Kidney epithelial cell (primary cell): Measurements from ENCODE around the gene SERPIND1. TPM values are rescaled to one million over a fixed set of nuclear protein-coding genes. Genes with fewer than 3 reads are reported as not detected.
A peak's percentile ranks its signal among the peaks of the same experiment; 100 is the strongest.

ENCODE experiments used
- DNase-seq: peaks from one replicate; pipeline ENCODE4 v3.0.0-alpha.2; 2010; ENCODE audit warnings: low read depth
- H3K27me3 ChIP-seq: 2 replicates; pipeline ENCODE4 v1.6.0; 2011; ENCODE audit warnings: low read length; ENCODE audit not compliant: control insufficient read depth, insufficient read depth
- H3K36me3 ChIP-seq: 2 replicates; pipeline ENCODE4 v1.5.1; 2011; ENCODE audit warnings: low read length; ENCODE audit not compliant: control insufficient read depth, insufficient read depth
- H3K4me3 ChIP-seq: 2 replicates; pipeline ENCODE4 v1.5.1; 2011; ENCODE audit warnings: low read depth, mild to moderate bottlenecking, control low read depth, low read length
- CTCF ChIP-seq: IDR thresholded peaks from 2 replicates; pipeline ENCODE4 v1.5.1; 2011; ENCODE audit warnings: mild to moderate bottlenecking, moderate library complexity, low read length, control low read depth, inconsistent platforms; ENCODE audit not compliant: insufficient read depth, poor library complexity, severe bottlenecking
- total RNA-seq: library from RNA; depleted of rRNA; stranded (reverse); fragments of >200 nt; gene quantifications from 2 replicates; pipeline ENCODE4 v1.2.3, GENCODE V29; 2015

SERPIND1 gene
- total RNA-seq, 1 donor from 2014 or later: not detected

DNA sequence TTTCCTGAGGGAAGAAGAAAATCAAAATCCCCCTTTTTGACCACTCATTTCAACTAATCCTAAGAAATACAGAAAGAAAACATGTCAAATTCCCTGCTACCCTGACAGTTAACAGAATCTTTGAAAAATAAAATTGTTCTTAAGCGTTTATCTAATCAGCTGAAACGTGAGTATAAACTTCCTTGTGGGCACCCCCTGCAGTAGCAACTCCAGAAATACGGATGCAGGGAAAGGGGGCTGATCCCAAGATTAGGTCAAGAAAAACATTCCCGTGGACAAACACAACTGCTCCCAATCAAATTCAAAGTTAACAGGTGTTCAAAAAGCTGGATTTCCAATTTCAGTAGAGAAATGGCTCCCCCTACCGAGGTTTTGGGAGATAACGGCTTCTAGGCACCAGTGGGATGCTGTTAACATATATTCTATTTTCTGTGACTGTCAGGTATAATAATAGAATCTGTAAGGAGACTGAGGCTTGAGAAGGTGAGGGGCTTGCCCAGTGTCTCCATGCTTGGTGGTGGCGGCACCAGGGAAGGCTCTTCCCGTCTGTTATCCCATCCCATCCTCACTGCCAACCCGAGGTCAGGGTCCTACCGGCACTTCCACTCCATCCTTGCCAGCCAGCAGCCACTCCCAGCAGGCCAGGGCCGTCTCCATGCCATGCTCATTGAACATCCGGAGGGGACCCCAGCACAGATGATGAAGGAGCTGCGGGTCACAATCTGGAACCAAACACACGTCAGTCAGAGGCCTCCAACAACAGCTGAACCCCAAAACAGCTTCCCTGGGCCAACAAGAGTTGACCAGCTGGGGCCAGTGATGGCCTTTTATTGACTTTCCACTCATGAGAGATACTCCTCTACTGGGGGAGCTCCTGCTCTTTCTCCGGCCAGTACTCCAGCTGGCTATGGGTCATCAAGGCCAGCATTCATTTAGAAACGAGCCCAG is 32.0 kb upstream of the SERPIND1 start:
- peak; percentile 68 for TF ChIP-seq CTCF
- peaks cover 1% of the 10 kb centered on the region for H3K36me3 ChIP-seq
- no peak for DNase-seq
- H3K27me3 ChIP-seq: no peaks in the 10 kb centered on the region
- no peak overlapping the region for H3K4me3 ChIP-seq

GRCh38 chr22:20742764-20743163 is 31.1 kb upstream of the SERPIND1 start:
- H3K36me3 ChIP-seq: peaks cover 1% of the 10 kb centered on the region
- DNase-seq: no peak
- no peak overlapping the region for H3K4me3 ChIP-seq
- TF ChIP-seq CTCF: no peak
- H3K27me3 ChIP-seq: no peaks in the 10 kb centered on the region

DNA sequence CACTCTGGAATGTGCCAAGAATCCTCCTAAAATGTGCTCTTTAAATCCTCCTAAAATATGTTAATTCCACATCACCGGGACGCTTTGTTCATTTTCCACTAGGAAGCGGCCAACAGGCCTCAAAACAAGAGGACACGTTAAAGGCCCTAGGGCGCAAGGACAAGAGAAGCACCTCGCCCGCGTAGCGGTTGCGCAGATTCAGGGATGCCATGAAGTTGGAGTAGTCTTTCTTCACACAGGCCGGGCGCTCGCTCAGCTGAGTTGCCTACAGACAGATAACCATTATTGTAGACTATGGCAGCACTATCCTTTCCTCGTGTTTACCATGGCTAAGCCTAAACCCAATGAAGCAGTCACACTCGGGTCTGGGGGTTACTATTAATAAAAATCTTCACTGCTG is 29.5 kb upstream of the SERPIND1 start:
- Histone ChIP-seq H3K27me3 (no peaks in the 10 kb centered on the region), H3K4me3 (no peak overlapping the region), H3K36me3 (peaks cover 1% of the 10 kb centered on the region)
- TF ChIP-seq CTCF: no peak
- DNase-seq: no peak

GRCh38 chr22:20745119-20745518 is 28.8 kb upstream of the SERPIND1 start:
- no peak for DNase-seq
- Histone ChIP-seq H3K27me3 (no peaks in the 10 kb centered on the region), H3K4me3 (no peak overlapping the region), H3K36me3 (peaks cover 1% of the 10 kb centered on the region)
- no peak for TF ChIP-seq CTCF

GRCh38 chr22:20746431-20747189 is 27.3 kb upstream of the SERPIND1 start:
- TF ChIP-seq CTCF: no peak
- no peaks in the 10 kb centered on the region for H3K27me3 ChIP-seq
- H3K36me3 ChIP-seq: peaks cover 1% of the 10 kb centered on the region
- no peak for DNase-seq
- no peak overlapping the region for H3K4me3 ChIP-seq
